A549 treated with dexamethasone at 1 μM for 4 hours (cell line): Measurements from ENCODE around the gene ASB2. TPM values are rescaled to one million over a fixed set of nuclear protein-coding genes. Genes with fewer than 3 reads are reported as not detected.

Experiments
- total RNA-seq: library from RNA; stranded (reverse); fragments of 200-300 nt; extraction: Qiagen RNA extraction; gene quantifications from 5 replicates; pipeline ENCODE4 v1.2.3, GENCODE V29; 2022

Gene ASB2
- total RNA-seq: 0.32 to 0.76 TPM (median 0.38 TPM) in 5 replicates

DNA sequence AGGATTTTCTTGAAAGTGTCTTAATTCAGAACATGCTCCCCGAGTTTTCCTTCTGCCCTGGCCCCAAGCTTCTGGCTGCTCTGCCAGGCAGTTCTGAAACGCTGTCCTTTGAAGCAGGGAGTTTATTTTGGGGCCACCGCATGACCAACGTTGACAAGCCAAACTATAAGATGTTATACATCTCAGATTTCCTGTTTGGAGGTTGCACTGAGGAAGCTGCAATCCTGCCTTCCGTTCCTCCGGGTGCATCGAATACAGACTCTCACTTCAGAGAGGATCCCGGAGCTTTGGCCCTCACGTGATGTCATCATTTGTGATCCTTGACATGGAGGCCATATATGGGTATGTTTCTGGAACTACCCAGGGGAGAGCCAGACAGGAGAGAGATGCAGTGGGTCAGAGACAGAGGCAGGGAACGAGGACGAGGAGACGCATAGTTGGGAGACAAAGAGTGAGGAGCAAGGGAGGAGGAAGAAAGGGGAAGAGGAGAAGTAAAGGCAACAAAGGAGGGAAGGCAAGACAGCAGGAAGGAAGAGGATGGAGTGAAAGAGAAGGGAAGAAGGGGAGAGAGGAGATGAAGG lies at the start of gene ASB2:
ASB2 (minus strand) TSS at position 94 of the 581 bp plus-strand sequence. CDS start 12,031 bp downstream, outside the sequence.

DNA sequence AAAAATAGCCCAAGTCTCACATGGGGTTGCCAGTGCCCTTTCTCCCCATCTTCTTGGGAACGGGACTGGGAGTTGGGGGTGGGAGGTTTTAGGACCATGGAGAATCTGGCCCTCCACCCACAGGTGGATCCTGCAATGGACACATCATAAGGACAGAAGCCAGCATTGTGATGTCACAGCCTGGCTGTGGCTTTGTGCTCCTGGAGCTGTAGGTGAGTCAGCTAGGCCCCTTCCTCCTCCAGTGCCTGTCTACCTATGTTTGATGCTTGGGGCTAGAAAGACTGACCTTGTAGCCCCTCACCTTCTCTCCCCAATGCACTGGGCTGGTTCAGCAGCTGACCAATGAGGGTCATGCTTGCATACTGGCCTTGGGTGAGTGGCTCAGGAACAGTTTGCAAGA lies 20.7 kb upstream of the ASB2 start, which contains the start of gene CCDC197:
CCDC197 (plus strand) TSS at position 220 of the 400 bp plus-strand sequence. CDS start 831 bp downstream, outside the sequence.

DNA sequence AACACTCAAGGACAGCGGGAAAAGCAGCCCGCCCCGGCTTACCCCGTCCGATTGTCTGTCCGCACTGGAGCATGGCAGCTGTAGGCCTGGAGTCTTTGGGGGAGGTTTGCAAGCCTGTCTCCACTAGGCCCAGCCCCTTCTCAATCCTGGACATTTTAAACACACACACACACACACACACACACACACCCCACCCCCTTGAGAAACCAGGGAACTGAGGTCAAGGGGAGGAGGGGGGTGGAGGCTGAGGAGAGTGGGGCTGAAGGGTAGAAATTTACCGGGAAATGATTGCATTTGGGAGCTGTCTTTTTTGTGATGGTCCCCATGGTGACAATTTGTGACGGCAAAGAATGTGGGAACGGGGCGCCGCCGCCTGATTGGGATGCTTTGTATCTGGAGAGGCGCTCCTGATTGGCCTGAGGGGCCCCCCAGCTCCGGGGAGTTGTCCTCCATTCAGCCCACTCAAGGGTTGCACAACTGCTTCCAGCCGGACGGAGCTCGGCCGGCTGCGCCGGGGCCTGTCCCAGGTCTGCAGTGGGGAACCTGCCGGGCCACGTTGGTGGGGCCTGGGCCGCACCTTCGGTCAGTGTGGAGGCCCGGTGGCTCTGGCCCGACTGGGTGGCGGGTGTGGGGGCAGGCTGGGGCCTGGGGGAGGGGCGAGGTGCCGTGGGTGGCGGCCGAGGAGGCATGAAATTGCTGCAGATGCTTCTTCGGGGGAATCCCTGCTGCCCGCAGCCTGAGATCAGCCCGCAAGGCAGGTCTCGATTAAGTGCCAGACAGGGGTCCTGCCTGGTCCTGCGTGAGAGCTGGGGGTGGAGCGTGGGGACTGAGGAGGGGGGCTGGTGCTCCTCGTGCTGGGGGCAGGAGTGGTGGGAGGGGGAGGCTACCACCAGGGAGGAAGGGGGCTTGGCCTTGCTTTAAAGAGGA lies 49.2 kb downstream of the ASB2 start, which contains the start of gene FAM181A:
FAM181A (plus strand) TSS at position 472 of the 927 bp plus-strand sequence. CDS start 942 bp downstream, outside the sequence.

Other genes with a start within 250 kb of the ASB2 start
- gene PRIMA1, start 188.1 kb downstream of the ASB2 start, total RNA-seq: 0.47 to 0.64 TPM (median 0.62 TPM) in 5 replicates
- gene FAM181A, start 49.2 kb downstream of the ASB2 start, total RNA-seq: not detected in 5 replicates
- gene CCDC197, start 20.7 kb upstream of the ASB2 start, total RNA-seq: not detected in 5 replicates
- 2.5 to 3.7 TPM (median 3.1 TPM) in 5 replicates for gene OTUB2, start 49.8 kb upstream of the ASB2 start, total RNA-seq
- gene DDX24, start 104.6 kb upstream of the ASB2 start, total RNA-seq: 172 to 189 TPM (median 184 TPM) in 5 replicates
- 16.0 to 21.6 TPM (median 18.3 TPM) in 5 replicates for gene IFI27L1, start 104.7 kb upstream of the ASB2 start, total RNA-seq
- gene IFI27, start 134.2 kb upstream of the ASB2 start, total RNA-seq: 0.62 to 1.6 TPM (median 0.87 TPM) in 5 replicates
- 46.1 to 64.1 TPM (median 49.7 TPM) in 5 replicates for gene IFI27L2, start 153.0 kb upstream of the ASB2 start, total RNA-seq
- 0.24 to 0.44 TPM (median 0.33 TPM) in 5 replicates for gene PPP4R4, start 197.8 kb upstream of the ASB2 start, total RNA-seq